Stomach (tissue), 4 donors: Measurements from ENCODE around the gene GOLGA6L2.

Experiments
- POLR2AphosphoS5 ChIP-seq, 3 donors: sonication (generic); formaldehyde crosslinking; IDR thresholded peaks; one replicate each; pipeline ENCODE4 v1.6.1; 2016; ENCODE audit warnings: antibody characterized with exemption in 3 of 3
- TF ChIP-seq, protein P1 (sequence below), 7 experiments: fragments of 450-650 bp in 4 of 7; fragments of 200-600 bp in 3 of 7; sonication (generic) in 3 of 7; IDR thresholded peaks; one replicate each; pipeline ENCODE4 v1.5.1; 2016 to 2019; ENCODE audit warnings: antibody characterized with exemption in 7 of 7, control low read depth in 2 of 7, mild to moderate bottlenecking in 1 of 7

DNA sequence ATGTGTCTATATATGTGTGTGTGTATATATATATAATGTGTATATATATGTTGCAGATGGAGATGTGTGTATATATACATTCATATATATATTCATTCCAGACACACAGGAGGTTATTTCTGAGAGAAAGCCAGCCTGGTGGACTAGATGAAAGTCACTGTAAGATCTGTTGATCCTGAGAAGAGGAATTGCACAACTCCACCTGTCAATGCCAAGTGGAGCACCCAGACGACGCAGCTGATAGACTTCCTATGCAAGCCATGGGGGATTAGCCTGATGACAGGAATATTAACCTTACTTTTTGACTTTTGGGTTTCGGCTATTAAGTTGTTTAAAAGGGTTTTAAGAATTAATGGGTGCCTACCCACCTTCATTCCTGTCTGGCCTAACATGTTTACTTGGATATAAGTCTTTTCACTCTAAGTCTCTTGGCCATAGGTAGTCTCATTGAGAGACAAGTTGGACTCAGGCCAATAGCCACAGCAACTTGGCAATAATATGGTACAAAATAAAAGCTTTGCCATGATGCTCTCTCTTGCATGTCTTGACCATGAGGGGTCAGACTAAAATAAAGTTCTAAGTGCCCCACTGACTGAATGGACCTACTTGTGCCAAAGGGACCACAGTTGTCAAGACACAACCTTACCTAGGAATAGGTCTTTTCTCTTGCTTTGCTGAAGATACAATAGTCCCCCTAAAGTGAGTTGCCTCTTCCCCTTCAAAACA is 35.9 kb upstream of the GOLGA6L2 start:
- TF ChIP-seq, protein P1, sequence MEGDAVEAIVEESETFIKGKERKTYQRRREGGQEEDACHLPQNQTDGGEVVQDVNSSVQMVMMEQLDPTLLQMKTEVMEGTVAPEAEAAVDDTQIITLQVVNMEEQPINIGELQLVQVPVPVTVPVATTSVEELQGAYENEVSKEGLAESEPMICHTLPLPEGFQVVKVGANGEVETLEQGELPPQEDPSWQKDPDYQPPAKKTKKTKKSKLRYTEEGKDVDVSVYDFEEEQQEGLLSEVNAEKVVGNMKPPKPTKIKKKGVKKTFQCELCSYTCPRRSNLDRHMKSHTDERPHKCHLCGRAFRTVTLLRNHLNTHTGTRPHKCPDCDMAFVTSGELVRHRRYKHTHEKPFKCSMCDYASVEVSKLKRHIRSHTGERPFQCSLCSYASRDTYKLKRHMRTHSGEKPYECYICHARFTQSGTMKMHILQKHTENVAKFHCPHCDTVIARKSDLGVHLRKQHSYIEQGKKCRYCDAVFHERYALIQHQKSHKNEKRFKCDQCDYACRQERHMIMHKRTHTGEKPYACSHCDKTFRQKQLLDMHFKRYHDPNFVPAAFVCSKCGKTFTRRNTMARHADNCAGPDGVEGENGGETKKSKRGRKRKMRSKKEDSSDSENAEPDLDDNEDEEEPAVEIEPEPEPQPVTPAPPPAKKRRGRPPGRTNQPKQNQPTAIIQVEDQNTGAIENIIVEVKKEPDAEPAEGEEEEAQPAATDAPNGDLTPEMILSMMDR (IDR thresholded peaks at IDR 0.05) = no peak
- TF ChIP-seq POLR2AphosphoS5 (IDR thresholded peaks at IDR 0.05) = no peak
